Posterior cingulate gyrus (tissue), 11 donors: ENCODE results near the gene NPAS1.
A peak's percentile ranks its signal among the peaks of the same experiment; 100 is the strongest.
"Not testable (repeated sequence)": the region's sequence is repeated elsewhere in the genome, so short reads cannot be mapped to it uniquely, and the experiment has no call there.

Source experiments
- DNase-seq, 10 donors: peaks; one replicate each; pipeline versions ENCODE4 v3.0.0 to v3.0.0-alpha.2; 2020 to 2021; ENCODE audit warnings: mixed read lengths in 3 of 10
- intact Hi-C: fragments of 100-400 bp; cut with DNase I; formaldehyde crosslinking; loops from one replicate; pipeline ENCODE4 v1.15.1; 2023

NPAS1 gene

GRCh38 chr19:47039239-47039874 lies 19.7 kb downstream of the NPAS1 start:
- intact Hi-C loops: no loop called here
- DNase-seq: no peak

GRCh38 chr19:47040869-47041268 lies 21.2 kb downstream of the NPAS1 start:
- intact Hi-C loops: no loop called here
- DNase-seq: peak in 1 of 10 donors; percentile 59

GRCh38 chr19:47044946-47045866 lies 25.6 kb downstream of the NPAS1 start:
- peak in 2 of 10 donors; percentile 54 to 57 for DNase-seq
- intact Hi-C loops: no loop called here

GRCh38 chr19:47045867-47046470 lies 26.3 kb downstream of the NPAS1 start:
- intact Hi-C loops: no loop called here
- DNase-seq: peak in 1 of 10 donors; percentile 79

GRCh38 chr19:47047272-47047762 lies 27.7 kb downstream of the NPAS1 start:
- DNase-seq: peak in 1 of 10 donors; percentile 72
- intact Hi-C loops: no loop called here

- peak; percentile 77 to 98 (median 92) for DNase-seq
- intact Hi-C loops: no loop called here
These were observed 28.2 kb downstream of the NPAS1 start for GRCh38 chr19:47047763-47048405.

GRCh38 chr19:47049307-47049700 lies 29.7 kb downstream of the NPAS1 start:
- intact Hi-C loops: no loop called here
- DNase-seq: peak in 1 of 10 donors; percentile 1

GRCh38 chr19:47050562-47050961 lies 30.9 kb downstream of the NPAS1 start:
- DNase-seq, intact Hi-C loops: not testable (repeated sequence)

GRCh38 chr19:47056411-47056810 lies 36.8 kb downstream of the NPAS1 start:
- no peak for DNase-seq
- intact Hi-C loops: no loop called here

- DNase-seq: no peak
- intact Hi-C loops: no loop called here
These were observed 37.7 kb downstream of the NPAS1 start for GRCh38 chr19:47057328-47057727.

GRCh38 chr19:47058621-47059022 lies 39.0 kb downstream of the NPAS1 start:
- DNase-seq: peak in 1 of 10 donors; percentile 55
- intact Hi-C loops: no loop called here

- DNase-seq: peak in 1 of 10 donors; percentile 26
- intact Hi-C loops: no loop called here
These were observed 44.2 kb downstream of the NPAS1 start for GRCh38 chr19:47063874-47064273.

GRCh38 chr19:47065242-47065641 lies 45.6 kb downstream of the NPAS1 start:
- DNase-seq: peak in 1 of 10 donors; percentile 65
- intact Hi-C loops: no loop called here

- intact Hi-C loops: no loop called here
These were observed 47.0 kb downstream of the NPAS1 start for GRCh38 chr19:47066376-47067214.

GRCh38 chr19:47067215-47067847 lies 47.7 kb downstream of the NPAS1 start:
- DNase-seq: peak in 1 of 10 donors; percentile 48
- intact Hi-C loops: no loop called here

More at GRCh38 chr19:47066376-47067214, 47.0 kb downstream of the NPAS1 start:
- peak in 1 of 10 donors; percentile 63 for DNase-seq

GRCh38 chr19:47068246-47068645 lies 48.6 kb downstream of the NPAS1 start:
- intact Hi-C loops: no loop called here

GRCh38 chr19:47068876-47069406 lies 49.3 kb downstream of the NPAS1 start:
- intact Hi-C loops: no loop called here
- DNase-seq: peak in 1 of 10 donors; percentile 47

More at GRCh38 chr19:47068246-47068645, 48.6 kb downstream of the NPAS1 start:
- peak in 1 of 10 donors; percentile 61 for DNase-seq

- peak in 2 of 10 donors; percentile 37 to 73 for DNase-seq
- intact Hi-C loops: no loop called here
These were observed 50.2 kb downstream of the NPAS1 start for GRCh38 chr19:47069795-47070194.

- DNase-seq: peak in 1 of 10 donors; percentile 67
- intact Hi-C loops: no loop called here
These were observed 51.1 kb downstream of the NPAS1 start for GRCh38 chr19:47070756-47071155.
